Erythroblast (primary cell): ENCODE data around the gene ACP2.

Source experiments
- GATA1 ChIP-seq: IDR thresholded peaks from 2 replicates; pipeline ENCODE4 v1.6.1; 2011; ENCODE audit warnings: low read depth, mild to moderate bottlenecking, control low read depth, low read length, moderate library complexity
- POLR2A ChIP-seq: IDR thresholded peaks from 2 replicates; pipeline ENCODE4 v1.6.1; 2011; ENCODE audit warnings: mild to moderate bottlenecking, low read length

- TF ChIP-seq POLR2A, result no peak
- no peak for TF ChIP-seq GATA1
Observed at GRCh38 chr11:47278769-47279168, 30.2 kb upstream of the ACP2 start.
